ENCODE results near the gene GCN1.

GCN1 gene

GRCh38 chr12:120110550-120111501, 83.7 kb downstream of the GCN1 start:
- peak; percentile 68 for DNase-seq

GRCh38 chr12:120109570-120110267, 84.8 kb downstream of the GCN1 start:
- DNase-seq: no peak

GRCh38 chr12:120106151-120106550, 88.4 kb downstream of the GCN1 start:
- DNase-seq: no peak

- DNase-seq: no peak
Observed at GRCh38 chr12:120103371-120103770, 91.1 kb downstream of the GCN1 start.

- no peak for DNase-seq
Observed at GRCh38 chr12:120103044-120103338, 91.5 kb downstream of the GCN1 start.

- DNase-seq: no peak
Observed at GRCh38 chr12:120102189-120103043, 92.1 kb downstream of the GCN1 start.

GRCh38 chr12:120101617-120102016, 92.9 kb downstream of the GCN1 start:
- DNase-seq: no peak

- no peak for DNase-seq
Observed at GRCh38 chr12:120101182-120101581, 93.3 kb downstream of the GCN1 start.

- no peak for DNase-seq
Observed at GRCh38 chr12:120100630-120101029, 93.9 kb downstream of the GCN1 start.

- no peak for DNase-seq
Observed at GRCh38 chr12:120099738-120100137, 94.8 kb downstream of the GCN1 start.

GRCh38 chr12:120098756-120099470, 95.6 kb downstream of the GCN1 start:
- no peak for DNase-seq

GRCh38 chr12:120096671-120097202, 97.8 kb downstream of the GCN1 start:
- DNase-seq: no peak

- no peak for DNase-seq
Observed at GRCh38 chr12:120095736-120096135, 98.8 kb downstream of the GCN1 start.

- no peak for DNase-seq
Observed at GRCh38 chr12:120095331-120095730, 99.2 kb downstream of the GCN1 start.

GRCh38 chr12:120094485-120094884, 100.0 kb downstream of the GCN1 start:
- no peak for DNase-seq

GRCh38 chr12:120093592-120094355, 100.7 kb downstream of the GCN1 start:
- DNase-seq: no peak

GRCh38 chr12:120093336-120093591, 101.3 kb downstream of the GCN1 start:
- DNase-seq: no peak

- DNase-seq: no peak
Observed at GRCh38 chr12:120092551-120093335, 101.8 kb downstream of the GCN1 start.

- no peak for DNase-seq
Observed at GRCh38 chr12:120091371-120092090, 103.0 kb downstream of the GCN1 start.

GRCh38 chr12:120090626-120091295, 103.8 kb downstream of the GCN1 start:
- DNase-seq: no peak
